ENCODE data around the gene ZNF853. TPM values are rescaled to one million over a fixed set of nuclear protein-coding genes. Genes with fewer than 3 reads are reported as not detected.

ZNF853 gene
- total and polyA plus RNA-seq, 2 of the 8 experiments (the other 6 are each of a cell fraction or from before 2014, with no cell fraction given): 4.3 to 5.7 TPM

DNA sequence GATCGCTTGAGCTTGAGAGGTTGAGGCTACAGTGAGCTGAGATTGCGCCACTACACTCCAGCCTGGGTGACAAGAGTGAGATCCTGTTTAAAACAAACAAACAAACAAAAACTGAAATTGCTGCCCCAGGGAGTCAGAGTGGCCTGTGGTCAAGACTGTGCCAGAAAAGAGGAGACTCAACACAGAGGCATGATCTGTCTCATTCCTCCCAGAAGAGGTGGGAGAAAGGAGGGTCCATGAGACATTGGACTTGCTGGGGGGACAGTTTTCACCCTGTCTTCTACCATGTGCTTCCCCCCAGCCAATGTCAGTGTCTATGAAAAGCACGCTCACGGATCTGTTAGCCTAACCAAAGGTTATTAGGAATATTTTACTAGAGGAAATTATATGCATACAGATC, 3.2 kb downstream of the ZNF853 start (continued):
- no peak for TF ChIP-seq MAFK (IDR thresholded peaks at IDR 0.05; ENCODE audit: low read depth, low read length)
